ENCODE results near the gene PDE4B.

Gene PDE4B

DNA sequence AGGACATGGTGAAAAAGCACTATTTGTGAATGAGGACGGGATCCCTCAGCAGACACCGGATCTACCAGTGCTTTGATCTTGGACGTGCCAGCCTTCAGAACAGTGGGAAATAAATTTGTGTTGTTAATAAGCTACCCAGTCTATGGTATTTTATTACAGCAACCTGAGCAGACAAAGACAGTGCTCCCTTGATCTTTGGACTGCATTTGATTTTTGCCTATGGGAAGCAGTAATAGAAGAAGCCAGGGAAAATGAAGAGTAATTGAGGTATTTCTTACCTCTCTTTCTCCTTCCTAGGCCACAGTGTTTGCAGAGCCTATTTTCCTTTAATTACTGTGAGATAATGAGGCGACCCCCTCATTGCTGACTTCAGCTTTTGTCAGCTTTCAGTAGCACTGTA, 87.9 kb downstream of the PDE4B start:
- intact Hi-C loops (cut with DNase I), result no loop called here
- DNase-seq, result no peak

- intact Hi-C loops (cut with DNase I), result no loop called here
- DNase-seq, result peak in 2 of 10 donors; percentile 35 to 63
Measured at GRCh38 chr1:65881067-65881594, 88.4 kb downstream of the PDE4B start.

DNA sequence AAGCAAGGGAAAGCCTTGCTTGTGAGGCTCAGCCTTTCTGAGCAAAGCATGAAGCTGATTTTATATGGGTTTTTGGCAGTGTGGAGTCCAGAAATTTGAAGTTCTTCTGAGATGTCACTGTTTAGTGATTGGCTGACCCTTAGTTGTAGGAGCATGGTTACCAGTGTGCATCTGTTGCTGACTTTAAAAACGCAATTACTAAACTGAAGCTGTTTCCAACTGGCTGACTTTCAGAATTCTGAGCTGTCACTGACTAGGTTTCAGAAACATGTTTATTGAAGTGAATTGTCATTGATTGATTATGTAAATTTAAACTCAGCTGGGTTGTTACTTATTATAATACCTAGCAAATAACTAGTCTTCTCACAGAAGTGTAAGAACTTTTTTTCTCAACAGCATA, 89.4 kb downstream of the PDE4B start:
- no peak for DNase-seq
- intact Hi-C loops (cut with DNase I), result no loop called here

GRCh38 chr1:65889441-65889840, 96.7 kb downstream of the PDE4B start:
- intact Hi-C loops (cut with DNase I), result no loop called here
- DNase-seq, result no peak

DNA sequence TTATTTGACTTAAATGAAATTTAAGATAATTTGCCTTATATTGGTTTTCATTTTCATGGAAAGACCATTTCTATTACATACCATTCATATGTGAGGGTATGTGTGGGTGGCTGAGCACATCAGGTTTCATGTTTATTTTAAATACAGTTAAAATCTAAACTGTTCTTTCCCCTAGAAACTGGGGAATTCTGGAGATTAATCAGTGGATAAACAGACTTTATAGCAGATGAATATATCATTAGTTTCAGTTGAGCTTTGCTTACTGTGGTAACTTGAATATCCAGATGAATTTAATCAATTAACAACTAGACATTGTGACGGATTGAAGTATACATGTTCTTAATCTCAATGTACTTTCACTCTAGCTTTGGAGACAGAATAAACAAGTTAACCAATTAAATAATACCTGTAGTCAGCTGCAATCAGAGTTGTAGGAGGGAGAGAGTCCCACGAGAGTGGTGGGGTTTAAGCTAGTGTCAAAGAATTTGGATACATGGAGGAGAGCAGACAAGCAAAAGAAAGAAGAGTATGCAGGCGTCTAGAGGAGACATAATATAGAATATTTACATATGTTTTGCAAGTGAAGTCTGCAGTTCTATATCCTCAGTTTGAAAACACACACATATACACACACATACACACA, 97.6 kb downstream of the PDE4B start:
- DNase-seq, result no peak
- intact Hi-C loops (cut with DNase I), result no loop called here

DNA sequence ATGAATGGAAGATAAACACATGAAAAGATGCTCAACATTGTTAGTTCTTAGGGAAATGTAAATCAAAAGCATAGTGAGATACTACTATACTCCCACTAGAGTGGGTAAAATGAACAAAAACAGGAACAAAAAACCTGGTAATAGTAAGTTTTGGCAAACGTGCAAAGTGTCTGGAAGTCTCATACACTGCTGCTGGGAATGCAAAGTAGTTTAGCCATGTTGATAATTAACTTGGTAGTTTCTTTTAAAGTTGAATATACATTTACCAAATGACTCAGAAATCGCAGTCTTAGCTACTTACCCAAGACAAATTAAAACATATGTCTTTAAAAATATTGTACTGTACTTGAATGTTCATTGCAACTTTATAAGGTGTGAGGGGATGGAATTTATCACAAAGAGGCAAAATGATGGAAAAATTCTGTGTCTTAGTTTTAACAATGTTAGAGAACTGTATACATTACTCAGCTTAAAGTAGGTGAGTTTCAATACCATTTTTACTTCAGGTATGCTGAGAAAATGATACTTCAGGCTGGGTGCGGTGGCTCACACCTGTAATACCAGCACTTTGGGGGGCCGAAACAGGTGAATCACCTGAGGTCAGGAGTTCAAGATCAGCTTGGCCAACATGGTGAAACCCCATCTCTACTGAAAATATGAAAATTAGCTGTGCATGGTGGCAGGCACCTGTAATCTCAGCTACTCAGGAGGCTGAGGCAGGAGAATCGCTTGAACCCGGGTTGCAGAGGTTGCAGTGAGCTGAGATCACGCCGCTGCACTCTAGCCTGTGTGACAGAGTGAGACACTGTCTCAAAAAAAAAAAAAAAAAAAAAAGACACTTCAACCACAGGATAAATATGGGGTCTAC, 102.3 kb downstream of the PDE4B start:
- DNase-seq, result peak in 1 of 10 donors; percentile 12
- intact Hi-C loops (cut with DNase I), result no loop called here

- no peak for DNase-seq
- intact Hi-C loops (cut with DNase I), result no loop called here
Measured at GRCh38 chr1:65896721-65897120, 104.0 kb downstream of the PDE4B start.

GRCh38 chr1:65897485-65897884, 104.8 kb downstream of the PDE4B start:
- no peak for DNase-seq
- intact Hi-C loops (cut with DNase I), result no loop called here

GRCh38 chr1:65904681-65905083, 112.0 kb downstream of the PDE4B start:
- no peak for DNase-seq
- intact Hi-C loops (cut with DNase I), result no loop called here

DNA sequence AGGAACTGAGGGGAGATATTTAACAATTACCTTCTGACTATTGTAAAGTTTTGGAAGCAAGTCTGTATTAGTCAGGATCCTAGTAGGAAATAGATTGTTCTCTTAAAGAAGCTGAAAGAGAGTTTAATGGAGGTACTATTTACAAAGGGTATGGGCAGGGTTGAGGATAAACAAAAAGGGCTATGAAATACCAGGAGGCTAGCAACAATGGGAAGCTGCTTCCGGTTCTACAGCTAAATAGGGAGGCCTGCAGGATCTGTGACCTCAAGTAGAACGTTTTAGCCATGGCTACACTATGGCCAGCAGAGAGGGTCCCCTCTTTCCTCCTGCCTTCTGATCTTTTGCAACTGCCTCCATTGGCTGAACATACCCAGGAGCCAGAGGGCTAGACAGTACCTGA, 117.7 kb downstream of the PDE4B start:
- intact Hi-C loops (cut with DNase I), result no loop called here
- DNase-seq, result no peak

- DNase-seq, result no peak
- intact Hi-C loops (cut with DNase I), result no loop called here
Measured at GRCh38 chr1:65911679-65912078, 119.0 kb downstream of the PDE4B start.

GRCh38 chr1:65918564-65918963, 125.9 kb downstream of the PDE4B start:
- DNase-seq, result no peak
- intact Hi-C loops (cut with DNase I), result no loop called here

GRCh38 chr1:65921446-65921845, 128.8 kb downstream of the PDE4B start:
- no peak for DNase-seq
- intact Hi-C loops (cut with DNase I), result no loop called here

DNA sequence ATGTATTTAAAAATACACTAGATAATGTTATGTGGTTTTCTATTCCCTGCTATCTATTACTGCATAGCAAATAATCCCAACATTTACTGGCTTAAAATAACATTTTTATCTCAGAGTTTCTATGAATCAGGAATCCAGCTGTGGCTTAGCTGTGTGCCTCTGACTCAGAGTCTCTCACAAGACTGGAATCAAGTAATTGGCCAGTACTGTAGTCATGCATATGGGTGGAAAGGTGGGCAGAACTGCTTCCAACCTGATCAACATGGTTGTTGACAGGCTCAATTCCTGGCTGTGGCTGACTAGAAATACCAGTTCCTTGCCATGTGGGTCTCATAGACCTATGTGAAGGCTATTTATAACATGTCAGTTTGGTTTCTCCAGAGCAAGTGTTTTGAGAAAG, 131.8 kb downstream of the PDE4B start:
- no peak for DNase-seq
- intact Hi-C loops (cut with DNase I), result no loop called here

- intact Hi-C loops (cut with DNase I), result loop anchor here (10.0 kb wide), 1 partner anchor 494 kb away; no protein-coding TSS in a partner anchor
- no peak for DNase-seq
Measured at GRCh38 chr1:65938506-65938905, 145.8 kb downstream of the PDE4B start.

- intact Hi-C loops (cut with DNase I), result loop anchor here (10.0 kb wide), 1 partner anchor 494 kb away; no protein-coding TSS in a partner anchor
- DNase-seq, result no peak
Measured at GRCh38 chr1:65939191-65939590, 146.5 kb downstream of the PDE4B start.

DNA sequence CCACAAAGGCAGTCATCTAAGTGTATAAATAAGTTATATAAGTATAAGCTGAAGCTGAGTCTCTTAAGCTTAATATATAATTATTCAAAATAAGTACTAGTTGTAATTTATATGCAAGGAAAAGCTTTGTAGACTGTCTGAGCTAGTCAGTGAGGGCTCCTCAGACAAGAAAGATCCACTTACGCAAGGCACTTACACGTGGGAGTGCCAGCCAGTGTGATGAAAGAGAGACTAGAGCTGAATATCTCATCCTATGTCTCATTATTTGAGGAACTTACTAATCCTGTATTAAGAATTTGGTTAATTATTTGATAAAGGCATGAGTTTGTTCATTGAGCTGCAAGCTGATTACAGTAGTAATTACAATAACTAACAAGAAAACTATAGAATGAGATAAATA, 146.9 kb downstream of the PDE4B start:
- intact Hi-C loops (cut with DNase I), result loop anchor here (10.0 kb wide), 1 partner anchor 495 kb away; no protein-coding TSS in a partner anchor
- DNase-seq, result peak in 1 of 10 donors; percentile 20

DNA sequence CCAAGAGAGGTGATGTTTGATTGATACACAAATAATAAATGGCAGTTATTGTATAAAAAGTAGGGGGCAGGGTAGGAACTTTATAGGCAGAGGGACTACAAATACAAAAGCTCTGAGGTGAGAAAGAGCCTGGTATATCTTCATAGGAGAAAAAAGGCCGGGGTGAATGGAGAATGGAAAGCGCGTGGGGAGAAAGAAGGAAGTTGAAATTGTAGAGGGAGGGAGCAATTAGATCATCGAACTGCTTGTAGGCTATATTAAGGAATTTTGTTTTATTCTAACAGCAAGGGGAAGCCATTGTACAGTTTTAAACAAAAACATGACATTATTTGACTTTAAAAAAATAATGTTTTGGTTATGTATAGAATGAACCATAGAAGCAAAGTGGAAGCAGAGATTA, 147.4 kb downstream of the PDE4B start:
- intact Hi-C loops (cut with DNase I), result no loop called here
- DNase-seq, result no peak

GRCh38 chr1:65942476-65942875, 149.8 kb downstream of the PDE4B start:
- intact Hi-C loops (cut with DNase I), result no loop called here
- DNase-seq, result no peak

- intact Hi-C loops (cut with DNase I), result no loop called here
- DNase-seq, result no peak
Measured at GRCh38 chr1:65946376-65946775, 153.7 kb downstream of the PDE4B start.

DNA sequence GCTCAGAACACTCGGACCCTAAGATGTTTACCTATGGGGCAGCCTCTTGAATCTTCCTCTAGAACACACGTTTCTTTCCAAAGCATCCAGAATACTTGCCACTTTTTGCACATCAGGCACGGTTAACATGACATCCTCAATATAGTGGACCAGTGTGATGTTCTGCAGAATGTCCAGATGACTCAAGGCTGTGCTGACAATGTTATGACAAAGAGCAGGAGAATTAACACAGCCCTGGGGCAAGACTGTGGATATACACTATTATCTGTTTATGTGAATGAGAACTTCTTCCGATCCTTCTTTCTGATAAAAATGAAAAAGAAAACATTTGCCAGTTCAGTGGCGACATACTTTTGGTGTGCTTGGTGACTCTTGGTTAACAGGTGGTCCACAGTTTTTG, 154.3 kb downstream of the PDE4B start:
- DNase-seq, result no peak
- intact Hi-C loops (cut with DNase I), result no loop called here

All from posterior cingulate gyrus (tissue), 11 donors.